ENCODE measurements around the gene NEO1.
"Not testable (repeated sequence)": the region's sequence is repeated elsewhere in the genome, so short reads cannot be mapped to it uniquely, and the experiment has no call there.

NEO1 gene

GRCh38 chr15:73265536-73266153, 213.4 kb downstream of the NEO1 start:
- DNase-seq, result no peak

- no peak for DNase-seq
Measured at GRCh38 chr15:73268457-73268856, 216.2 kb downstream of the NEO1 start.

- DNase-seq, result no peak
Measured at GRCh38 chr15:73270366-73271097, 218.3 kb downstream of the NEO1 start.

GRCh38 chr15:73273181-73274002, 221.1 kb downstream of the NEO1 start:
- DNase-seq, result no peak

DNA sequence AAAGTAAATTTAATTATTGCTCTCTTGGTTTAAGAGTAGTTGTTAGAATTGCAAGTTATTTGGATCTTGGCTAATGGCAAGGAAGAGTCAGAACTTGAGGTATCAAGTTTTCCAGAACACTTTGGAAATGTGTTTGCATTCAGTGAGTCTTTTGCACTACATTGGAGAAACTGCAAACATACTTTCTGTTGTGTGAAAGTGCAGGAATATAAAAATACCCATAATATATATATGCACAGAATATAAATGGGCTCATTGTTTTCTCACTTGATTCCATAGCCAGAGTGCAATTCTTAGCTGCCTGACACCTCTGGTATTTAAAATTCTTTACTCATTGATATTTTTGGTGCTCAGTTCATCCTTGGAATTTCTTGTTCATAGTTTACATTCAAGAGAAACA, 223.6 kb downstream of the NEO1 start:
- no peak for DNase-seq

DNA sequence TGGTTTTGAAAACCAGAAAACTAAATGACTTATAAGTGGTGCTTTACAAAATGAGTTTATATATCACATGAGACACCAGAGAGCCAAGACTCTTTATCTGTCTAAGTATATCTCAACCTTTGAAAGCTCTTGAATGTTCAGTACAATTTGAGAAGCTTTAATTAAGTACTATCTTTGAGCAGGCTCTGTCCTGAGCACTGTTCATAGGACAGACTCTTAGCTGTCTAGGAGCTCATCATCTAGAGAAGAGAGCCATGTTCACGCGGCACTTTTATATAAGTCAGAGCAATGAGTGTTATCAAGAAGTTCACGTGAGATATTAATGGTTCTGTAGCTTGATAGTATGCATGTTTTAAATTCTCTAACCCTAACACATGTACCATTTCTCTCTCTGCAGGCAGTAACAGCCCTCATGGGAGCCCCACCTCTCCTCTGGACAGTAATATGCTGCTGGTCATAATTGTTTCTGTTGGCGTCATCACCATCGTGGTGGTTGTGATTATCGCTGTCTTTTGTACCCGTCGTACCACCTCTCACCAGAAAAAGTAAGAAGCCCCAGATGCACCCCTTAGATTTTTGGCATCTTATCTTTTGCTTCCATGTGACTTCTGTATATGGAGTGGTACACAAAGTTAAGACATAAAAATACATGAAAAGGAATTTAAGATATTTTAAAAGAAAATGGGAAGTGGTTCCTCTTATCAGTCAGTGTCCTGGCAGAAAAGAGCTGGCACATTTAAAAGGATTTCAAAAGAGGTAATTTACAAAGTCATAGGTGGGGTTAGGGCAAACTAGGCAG, 230.5 kb downstream of the NEO1 start:
- no peak for DNase-seq

- DNase-seq, result no peak
Measured at GRCh38 chr15:73283366-73283962, 231.2 kb downstream of the NEO1 start.

DNA sequence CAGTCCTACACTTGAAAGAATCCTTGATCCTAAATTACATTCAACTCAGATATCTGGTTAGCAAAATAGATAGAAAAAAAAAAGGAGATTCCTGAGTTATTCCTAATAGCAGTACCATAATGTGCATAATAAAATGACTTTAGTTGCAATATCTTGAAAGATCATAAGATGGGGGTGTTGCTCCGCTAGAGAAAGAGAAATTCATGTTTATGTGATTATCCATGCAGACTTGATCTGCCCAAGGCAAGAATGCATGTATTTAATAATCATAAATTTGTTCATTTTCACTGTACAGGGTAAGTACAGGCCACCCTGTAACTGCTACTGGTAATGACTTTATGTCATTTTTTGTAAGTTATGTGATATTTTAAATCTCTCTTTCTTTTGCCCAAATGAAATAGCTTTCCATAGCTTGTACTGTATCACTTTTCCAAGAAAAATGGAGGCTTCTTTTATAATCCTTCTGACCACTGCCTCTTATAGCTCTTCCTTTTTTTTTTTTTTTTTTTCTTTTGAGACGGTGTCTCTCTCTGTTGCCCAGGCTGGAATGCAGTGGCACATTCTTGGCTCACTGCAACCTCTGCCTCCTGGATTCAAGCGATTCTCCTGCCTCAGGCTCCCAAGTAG, 231.9 kb downstream of the NEO1 start:
- no peak for DNase-seq

DNA sequence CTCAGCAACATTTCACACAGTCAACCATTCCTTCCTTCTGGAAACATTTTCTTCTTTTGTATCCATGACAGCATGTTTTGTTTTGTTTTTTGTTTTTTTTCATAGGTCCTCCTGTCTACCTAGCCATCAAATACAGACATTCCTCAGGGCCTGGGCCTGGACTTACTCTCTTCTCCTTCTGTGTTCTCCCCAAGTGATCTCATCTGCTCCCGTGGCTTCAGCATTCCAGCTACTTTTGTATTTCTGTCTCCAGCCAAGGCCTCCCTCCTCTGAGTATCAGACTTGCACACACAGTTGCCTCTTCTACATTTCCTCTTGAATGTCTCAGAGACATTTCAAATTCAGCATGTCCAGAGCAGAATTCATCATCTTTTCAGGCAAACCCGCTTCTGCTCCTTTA, 234.0 kb downstream of the NEO1 start:
- no peak for DNase-seq

DNA sequence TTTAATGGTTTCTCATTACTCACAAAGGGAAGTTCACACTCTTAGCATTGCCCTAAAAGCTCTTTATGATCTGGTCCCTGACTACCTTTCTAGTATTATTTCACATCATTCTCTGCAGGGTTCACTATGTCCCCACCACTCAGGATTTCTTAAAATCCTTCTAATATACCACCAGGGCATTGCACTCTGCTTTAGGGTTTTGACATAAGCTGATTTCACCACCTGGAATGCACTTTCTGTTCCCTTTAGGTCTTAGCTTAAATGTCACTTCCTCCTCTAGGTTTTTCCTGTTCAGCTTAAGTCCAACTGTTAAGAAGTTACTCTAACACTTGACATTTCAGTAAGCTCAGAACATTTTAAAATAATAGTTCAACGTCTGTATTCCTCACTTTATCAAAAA, 234.8 kb downstream of the NEO1 start:
- DNase-seq, result no peak

GRCh38 chr15:73291441-73291840, 239.2 kb downstream of the NEO1 start:
- no peak for DNase-seq

DNA sequence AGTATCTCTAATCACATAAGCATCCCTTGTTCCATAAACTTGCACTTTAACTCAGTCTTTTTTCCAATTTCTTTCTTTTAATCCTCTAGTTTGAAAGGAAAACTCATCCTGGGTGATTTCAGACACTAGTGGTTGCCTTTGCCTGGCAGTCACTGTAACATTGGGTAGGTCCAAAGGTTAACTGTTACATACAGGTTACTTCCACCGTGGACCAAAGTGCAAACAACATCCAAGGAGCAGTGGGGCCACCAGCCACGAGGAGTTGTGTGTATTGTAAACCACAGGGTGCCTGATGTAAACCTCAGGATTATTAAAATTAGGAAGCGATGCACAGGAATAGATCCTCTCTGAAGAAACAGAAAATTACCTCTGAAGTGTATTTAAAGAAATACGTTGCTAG, 241.5 kb downstream of the NEO1 start:
- DNase-seq, result no peak

DNA sequence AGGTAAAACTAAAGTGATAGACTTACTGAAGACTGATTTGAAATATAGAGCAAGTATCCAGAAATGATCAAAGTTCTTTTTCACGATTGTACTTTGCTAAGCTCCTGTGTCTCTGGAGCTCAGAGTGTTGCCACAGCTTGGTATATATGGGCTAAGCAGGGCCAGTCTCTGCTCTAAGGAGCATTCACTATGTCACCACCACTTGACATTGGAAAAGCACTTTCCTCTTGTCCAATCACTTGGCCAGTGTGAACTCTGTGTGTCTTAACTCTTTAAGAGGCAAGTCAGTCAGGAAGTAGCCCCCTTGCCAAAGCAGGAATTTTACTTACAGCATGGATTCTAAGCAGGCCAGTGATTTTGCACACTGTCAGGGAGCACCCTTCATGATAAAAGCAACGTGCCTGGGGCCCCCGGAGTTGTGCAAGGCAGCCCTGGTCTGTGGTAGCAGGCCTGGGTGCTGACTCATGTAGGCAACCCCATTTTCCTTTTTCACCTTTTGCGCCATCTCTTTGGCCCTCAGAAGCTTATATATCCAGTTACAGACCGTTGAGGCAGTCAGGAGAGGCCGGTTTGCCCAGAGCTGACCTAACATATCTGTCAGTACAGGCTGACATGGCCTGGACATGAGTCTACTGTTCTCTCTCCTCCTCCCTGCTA, 243.5 kb downstream of the NEO1 start:
- no peak for DNase-seq

DNA sequence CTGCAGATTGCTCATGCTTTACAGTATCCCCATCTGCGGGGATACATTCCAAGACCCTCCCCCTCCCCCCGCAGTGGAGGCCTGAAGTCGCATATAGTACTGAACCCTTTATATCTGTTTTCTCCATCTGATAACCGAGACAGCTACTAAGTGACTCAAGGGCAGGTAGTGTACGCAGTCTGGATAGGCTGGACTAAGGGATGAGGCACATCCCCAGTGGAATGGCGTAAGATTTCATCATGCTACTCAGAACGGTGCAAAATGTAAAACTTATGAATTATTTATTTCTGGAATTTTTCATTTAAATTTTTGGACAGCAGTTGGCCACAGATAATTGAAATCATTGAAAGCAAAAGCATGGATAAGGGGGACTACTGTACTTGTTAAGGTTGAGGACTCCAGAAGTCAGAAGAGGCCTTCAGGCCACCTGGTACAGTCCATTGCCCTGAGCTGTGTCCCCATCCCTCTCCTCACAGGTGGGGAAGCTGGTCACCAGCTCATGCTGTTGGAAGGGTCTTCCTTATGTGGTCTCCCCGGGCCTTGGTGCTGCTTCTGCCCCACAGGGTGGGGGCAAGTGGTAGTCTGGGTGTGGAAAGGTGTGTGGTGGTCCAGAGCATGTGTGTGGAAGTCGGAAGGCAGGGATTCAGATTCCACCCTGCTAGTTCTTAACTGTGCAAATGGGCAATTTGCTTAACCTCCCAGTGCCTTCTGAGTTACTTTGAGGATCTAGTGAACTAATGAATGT, 244.5 kb downstream of the NEO1 start:
- DNase-seq, result no peak

DNA sequence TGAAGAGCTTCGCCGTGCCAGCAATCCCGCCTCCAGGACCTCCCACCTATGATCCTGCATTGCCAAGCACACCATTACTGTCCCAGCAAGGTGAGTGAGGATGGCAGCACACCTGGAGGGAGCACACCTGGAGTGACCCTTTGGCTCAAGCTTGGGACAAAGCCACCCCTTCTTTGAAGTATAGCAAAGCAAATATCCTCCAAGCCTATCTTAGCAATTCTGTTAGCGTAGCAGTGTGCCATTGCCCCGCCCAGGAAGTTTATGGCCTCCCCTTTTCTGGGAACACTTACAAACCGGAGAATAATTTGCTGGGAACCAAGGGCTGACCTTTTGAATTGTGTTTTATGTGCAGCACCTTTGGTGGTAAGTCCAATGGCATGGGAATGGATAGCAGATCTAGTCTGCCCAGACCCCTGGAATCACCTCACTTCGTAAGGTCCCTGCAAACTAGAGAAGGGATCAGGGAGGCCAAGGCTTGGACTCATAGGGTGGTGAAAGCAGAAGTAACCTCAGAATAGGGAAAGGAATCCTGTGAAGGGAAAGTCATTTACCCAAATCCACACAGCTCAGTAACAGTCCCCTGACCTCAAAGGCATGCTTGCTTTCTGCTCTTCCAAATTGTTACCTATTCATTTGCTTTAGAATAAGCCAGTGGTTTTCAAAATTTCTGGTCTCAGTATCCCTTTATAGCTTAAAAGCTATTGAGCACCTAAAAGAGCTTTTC, 246.4 kb downstream of the NEO1 start:
- no peak for DNase-seq

- not testable (repeated sequence) for DNase-seq
Measured at GRCh38 chr15:73300286-73300685, 248.0 kb downstream of the NEO1 start.

DNA sequence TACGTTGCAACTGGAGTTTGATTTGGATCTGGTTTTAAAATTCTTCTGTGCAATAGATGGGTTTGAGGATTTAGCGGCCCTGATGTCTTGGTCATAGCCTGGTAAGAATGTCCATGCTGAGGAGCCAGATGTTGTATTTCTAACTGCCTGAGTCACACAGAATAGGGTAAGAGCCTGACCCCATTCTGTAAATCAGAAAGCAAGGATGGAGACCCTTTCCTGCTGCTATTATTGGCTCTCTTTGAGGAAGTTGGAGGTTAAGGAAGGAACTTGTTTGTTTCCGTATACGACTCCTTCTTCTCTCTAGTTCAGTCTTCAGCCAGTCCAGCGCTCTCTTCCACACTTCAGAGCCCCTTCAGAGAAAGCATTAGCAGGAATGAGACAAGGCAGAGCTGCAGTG, 251.4 kb downstream of the NEO1 start:
- no peak for DNase-seq

DNA sequence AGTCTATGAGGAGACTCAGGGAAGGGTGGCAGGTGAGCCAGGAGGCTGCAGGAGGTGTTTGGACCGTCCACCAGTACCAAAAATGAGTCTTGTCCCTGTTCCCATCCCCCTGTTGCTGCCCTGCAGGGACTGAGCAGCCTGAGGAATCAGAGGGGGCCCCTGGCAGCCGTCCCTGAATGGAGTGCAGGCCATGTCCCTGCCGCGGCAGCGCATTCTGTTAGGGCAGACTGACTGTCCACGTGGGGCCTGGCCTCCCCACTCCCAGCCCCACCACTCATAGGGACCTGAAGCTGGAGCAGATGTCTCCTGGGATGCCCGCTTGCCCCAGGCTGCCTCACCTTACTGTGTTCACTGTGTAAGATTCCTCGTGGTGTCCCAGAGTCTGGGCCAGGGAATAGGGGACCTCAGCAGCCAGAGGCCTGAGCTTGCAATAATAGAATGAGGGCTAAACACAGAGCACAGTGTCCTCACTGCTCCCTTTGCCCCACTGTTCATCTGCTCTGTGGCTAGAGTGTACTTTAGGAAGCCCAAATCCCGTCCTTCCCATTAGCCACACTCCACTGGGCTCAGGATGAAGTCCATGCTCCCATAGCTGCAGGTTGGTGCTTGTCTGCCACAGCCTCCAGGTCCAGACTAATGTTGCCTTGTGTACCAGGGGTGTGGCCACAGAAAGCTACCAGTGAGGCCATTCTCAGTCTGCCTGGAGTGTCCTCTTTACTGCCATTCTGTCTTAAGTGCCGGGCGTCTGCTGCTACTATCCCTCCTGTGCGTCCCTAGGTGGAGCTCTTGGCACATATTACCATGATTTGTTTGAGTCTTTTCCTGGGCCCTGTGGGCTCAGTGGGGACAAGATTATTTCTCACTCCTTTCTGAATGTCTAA, 253.3 kb downstream of the NEO1 start:
- peak; percentile 61 for DNase-seq

GRCh38 chr15:73308305-73308704, 256.0 kb downstream of the NEO1 start:
- no peak for DNase-seq
